NCI-H2029 (cell line): ENCODE data around the gene AHNAK.
"Not testable (repeated sequence)": the region's sequence is repeated elsewhere in the genome, so short reads cannot be mapped to it uniquely, and the experiment has no call there.

ENCODE experiments used
- DNase-seq: peaks from one replicate; lab custom pipeline; 2025; lab: John Stamatoyannopoulos, UW

The AHNAK gene

DNA sequence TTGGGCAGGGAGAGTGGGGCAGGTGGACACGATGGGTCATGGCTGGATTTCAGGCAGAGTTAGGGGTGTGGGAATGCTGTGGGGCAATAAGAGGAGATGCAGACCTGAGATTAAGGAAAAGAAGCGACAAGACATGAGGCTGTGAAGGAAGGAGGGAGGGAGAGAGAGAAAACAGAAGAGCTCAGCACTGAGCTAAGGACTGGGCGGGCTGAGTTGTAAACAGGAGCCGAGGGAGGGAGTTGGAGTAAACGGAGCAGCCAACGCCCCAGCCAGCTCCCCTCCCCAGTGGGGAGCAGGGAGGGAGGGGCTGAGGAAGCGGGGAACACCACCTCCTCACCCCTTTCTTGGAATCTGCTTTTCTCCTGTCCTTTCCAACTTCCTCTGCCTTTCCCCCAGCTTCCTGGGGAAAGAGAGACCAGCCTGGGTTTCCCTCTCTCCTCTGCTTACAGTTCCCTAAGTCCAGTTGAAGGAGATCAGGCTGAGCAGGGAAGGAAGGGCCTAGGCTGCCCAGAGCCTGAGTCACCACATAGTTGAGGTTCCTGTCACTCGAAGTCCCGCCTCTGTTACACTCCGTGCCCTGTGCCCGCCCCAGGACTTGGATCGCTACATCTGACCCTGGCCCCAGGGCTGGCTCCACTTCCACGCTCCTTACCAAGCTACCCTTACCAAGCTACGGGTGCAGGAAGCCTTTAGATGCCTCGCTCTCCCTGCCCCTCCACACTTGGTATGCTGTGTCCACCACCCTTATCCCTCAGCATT, 6.7 kb upstream of the AHNAK start:
- no peak for DNase-seq

DNA sequence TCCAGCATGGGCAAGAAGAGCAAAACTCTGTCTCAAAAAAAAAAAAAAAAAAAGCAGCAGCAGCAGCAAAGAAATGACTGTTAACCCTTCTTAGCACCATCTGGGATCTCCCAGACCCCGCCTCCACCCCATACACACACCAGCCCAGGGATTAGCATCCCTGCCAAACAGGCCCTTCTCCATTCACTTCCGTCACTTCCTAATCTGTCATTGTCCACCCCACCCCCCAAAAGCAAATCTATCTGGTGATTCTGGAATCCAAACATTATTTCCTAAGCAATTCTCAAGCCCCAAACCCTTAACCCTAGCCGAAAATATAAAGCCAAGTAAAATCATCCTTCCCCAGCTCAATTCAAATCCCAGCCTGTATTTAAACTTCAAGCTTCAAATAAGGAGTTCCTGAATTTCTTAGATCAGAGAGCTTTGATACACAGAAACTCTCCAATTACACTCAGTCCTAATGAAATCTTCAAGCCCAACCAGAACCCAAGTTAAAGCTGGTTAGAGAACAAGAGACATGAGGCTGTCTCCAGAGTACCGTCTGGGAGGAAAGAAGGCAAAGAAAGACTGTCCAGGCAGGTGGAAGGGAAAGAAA, 6.0 kb upstream of the AHNAK start:
- DNase-seq, result no peak

DNA sequence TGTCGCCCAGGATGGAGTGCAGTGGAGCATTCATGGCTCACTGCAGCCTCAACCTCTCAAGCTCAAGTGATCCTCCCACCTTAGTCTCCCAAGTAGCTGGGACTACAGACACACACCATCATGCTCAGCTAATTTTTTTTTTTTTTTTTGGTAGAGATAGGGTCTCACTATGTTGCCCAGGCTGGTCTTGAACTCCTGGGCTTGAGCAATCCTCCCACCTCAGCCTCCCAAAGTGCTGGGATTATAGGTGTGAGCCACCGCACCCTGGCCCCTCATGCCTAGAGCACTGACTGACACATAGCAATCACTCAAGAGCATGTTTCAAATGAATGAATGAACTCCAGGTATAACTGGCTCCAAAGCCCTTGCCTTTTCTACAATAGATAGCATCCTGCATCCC, 3.9 kb upstream of the AHNAK start:
- DNase-seq, result not testable (repeated sequence)

DNA sequence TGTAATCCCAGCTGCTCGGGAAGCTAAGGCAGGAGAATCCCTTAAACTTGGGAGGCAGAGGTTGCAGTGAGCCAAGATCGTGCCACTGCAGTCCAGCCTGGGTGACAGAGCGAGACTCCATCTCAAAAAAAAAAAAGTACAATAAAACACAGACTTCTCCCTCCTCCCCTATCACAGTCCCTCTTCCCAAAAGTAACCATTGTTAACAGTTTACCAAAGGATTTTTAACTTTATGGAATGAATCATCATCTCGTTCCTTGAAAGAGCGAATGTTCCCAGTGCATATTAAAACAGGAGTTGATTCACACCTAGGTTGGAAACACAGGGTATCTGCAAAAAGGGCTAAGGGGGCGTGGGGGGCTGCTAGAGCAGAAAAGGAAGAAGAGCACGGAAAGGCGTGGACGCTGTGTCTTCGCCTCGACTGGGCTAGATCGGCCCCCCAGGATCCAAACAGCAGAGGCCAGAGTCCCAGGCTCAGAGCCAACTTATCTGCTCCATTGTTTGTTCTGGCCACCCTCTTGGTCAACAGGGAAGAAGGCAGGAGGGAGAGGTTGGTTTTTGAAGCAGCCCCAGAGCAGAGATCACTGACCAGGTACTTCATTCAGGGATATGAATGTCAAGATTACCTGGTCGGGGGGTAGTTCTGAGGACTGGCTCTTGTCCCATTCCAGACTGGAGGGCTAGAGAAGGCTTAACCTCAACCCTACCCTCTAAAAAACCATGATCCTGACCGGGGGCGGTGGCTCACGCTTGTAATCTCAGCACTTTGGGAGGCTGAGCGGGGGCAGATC, 2.1 kb upstream of the AHNAK start:
- no peak for DNase-seq

DNA sequence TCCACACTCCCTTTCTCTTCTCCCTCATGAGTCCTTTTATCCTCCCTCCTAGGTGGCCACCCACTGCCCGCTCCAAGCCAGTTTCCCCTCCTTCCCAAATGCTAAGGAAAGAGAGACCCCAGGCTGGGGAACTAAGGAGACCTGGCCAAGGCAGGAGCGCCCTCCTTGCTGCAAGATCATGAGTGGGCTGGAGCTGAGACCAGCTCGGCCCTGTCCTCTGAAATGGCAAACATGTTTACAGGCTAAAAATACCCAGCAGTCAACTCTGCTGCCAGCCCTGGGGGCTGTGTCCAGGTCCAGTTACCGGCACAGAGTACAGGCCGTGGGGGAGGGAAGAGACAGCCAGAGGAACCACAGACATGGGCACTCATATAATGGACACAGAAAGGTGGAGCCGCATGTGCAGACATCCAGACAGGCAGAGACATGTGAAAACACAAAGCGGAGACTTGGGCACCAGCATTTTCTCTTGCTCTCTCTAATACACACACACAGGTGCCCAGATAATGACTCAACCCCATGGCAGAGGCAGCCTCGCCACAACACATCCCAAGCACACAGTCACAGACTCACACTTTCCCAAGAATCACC, 1.2 kb upstream of the AHNAK start:
- no peak for DNase-seq

DNA sequence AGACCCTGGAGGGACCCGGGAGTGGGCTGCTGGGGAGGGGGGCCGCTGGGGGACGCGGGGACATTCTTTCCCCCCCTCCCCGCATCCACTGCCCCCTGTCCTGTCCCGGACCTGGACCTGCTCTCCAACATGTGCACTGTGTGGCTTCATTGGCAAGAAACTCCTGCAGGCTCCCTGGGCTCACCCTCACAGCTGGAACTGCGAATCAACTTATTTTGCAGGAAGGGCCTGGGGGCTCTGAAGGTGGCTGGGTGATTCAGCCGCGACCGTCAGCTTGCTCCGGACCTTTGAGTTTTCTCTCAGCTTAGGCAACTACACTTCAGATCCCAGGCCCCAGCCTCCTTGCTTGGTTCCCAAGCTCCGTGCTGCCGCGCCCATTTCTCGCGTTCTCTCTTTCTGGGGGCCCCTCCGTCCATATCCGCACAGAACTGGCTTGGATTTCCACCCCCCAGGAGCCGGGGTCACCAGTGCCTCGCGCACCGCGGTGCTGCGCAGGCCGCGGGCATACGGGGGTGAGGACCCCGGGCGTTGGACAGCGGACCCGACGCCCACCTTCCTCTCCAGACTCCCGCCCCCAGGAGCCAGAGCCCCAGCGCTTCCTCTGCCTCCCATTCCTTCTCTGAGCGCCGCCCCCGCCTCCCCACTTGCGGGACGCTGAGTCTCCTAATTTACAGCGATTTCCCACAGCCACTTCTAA, 471 bp upstream of the AHNAK start:
- DNase-seq, result no peak

DNA sequence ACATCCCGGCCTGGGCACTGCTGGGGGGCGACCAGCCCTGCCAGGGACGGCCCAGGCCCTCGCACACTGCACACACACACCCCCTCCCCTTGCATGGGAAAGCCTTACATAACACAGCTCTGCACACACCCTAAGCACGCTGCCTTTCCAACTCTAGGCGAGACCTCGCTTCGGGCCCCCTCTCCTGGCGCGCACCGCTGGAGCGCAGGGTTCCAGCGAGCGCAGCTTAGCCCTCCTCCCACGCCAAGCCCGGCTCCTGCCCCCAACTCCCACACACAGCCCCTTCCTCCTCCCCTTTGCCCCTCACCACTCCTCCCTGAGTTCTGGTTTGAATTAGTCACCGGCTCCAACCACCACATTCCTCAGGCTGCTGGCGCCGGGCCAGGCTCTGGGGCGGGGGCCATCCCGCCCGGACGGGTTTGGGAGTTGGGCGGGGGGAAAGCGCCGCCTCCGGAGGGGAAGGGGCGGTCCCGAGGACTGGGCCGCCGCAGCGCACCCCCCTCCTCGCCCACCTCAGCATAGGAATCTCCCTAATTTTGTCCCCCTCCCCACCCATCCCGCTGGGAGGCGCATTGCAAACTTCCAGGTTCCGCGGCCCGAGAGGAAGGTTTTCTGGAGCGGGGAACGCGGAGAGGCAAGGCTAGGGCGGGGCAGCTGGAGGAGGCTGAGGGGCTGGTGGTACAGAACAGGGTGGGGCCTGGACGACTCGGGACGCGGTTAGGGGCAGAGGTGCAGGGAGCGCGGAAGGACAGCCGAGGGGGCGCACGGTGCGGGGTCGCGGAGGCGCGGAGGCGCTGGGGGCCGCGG, 966 bp downstream of the AHNAK start:
- DNase-seq, result no peak

DNA sequence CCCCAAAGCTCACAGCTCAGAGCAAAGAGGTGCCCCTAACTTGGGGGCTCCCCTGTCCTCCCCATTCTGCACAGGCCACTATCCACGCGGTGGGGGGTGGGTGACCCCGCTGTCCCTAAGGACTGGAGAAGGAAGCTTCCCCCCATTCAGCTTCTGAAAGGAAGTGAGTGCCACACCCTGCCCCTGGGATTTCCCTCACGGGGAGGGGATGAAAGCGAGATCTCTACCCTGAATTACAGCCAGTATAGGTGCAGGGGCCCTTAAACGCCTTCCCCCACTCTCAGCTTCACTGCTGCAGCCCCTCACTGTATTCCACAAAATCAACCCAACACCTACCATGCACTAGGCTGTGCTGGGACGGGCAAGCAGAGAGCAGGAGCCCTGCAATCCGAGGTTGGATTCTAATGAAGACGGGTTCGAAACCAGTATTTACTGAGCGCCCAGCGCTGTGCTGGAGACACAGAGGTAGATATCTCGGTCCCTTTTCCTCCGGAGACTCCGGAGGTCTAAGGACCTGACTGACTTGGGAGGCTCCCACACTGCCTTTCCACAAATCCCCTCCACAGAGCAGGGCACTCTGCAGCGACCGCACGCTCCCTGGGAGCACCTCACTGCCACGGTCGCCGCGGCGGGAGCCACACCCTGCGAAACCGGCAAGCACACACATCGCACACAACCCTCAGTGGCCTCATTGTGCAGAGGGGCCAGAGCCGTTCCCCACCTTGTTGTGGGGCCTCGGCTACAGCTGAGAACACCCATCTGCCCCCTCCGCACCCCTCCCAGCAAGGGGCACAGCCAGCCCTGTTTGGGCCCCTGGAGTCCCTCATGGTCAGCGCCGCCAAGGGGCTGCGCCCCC, 1.8 kb downstream of the AHNAK start:
- no peak for DNase-seq

DNA sequence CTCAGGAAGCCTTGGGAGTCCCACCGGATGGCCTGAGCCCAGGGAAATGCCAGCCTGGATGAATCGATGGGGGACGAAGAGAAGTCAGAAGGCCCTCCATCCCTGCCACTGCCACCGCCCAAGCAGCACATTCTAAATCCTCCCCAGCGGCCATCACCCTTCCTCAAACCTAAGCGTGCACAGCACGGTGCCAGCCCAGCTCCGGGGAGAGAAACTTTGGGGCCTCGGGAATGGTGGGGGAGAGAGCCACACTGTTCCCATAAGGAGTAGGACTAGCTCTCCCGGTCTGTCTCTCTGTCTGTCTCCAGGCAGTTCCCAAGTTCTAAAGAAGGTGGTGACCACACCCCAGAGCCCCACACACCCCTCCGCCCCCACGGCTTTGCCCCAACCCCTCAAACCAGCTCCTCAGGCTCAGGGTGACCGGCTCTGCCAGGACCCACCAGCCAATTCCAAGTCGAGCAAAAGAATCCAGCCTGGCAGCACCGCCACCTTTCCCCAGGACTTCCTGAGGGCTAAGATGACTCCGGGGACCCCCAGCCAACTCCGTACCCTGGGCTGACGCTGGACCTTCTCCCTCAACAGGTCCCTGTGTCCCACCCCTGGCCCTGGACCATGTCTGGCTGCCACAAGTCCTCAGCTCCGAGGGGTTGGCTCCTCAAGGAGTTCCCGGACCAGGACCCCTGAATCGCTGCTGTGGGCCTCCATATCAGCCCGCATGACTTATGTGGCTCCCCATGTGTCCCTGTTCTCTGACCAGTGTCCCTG, 2.7 kb downstream of the AHNAK start:
- DNase-seq, result no peak

DNA sequence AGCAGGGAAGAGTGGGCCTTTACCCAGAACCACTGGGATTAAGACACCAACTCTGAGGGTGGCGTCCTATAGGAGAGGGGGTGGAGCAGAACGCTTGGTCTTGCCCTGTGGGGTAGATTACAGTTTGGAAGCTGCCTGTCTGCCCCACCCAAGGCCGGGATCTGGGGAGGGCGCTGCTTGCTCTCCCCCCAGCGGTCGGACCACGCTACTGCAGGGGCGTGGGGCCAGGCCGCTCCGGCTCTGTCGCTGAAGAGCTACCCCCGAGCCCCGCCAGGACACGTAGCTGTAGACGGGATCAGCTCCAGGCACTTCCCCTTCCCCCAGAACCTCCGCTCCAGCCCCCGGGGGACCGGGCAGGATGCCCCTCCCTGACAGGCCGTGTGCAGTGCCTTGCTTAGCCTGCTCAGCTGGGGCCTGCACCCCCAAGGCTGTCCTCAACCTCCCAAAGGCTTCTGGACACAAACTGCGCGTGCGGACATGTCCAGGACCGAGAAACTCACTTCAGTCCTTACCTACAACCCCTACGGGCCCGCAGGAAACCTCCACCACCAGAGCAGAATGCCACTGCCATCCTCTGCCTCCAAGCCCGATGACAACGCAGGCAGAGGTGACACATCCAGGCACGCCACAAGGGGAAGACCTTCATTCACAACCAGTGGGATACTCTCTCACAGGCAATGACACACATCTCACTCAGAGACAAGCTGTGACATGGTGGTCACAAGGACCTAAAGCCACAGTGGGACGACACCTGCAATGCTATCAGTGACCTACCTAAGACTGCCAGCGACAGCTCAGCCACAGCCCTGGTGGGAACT, 3.6 kb downstream of the AHNAK start:
- peak; percentile 70 for DNase-seq

DNA sequence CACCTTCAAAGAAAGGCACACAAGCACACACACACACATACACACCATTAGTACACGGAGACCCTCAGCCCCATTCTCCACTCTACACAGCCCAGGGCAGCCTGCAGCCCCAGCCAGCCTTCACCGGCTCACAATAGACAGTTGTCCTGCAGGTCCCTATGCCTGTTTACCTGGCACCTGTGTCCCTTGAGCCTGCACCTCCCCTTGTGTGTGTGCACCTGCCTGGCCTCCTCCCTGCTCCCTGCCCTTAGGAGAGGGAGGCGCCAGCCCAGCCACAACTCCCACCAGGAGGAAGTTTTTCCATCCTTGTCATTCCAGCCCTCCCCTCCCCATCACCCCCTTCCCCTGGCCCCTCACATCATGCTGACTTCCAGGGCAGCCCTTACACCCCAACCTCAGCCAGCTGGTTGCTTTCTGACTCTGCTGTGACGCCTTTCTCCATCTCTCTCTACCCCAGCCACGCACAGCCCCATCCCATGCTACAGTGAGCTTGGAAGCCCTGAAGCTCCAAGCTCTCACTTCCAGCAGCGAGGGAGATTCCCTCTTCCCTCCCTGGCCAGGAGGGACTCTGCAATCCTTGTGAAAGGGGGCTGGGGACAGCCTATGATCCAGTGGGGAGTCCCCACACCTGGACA, 4.4 kb downstream of the AHNAK start:
- peak; percentile 24 for DNase-seq

DNA sequence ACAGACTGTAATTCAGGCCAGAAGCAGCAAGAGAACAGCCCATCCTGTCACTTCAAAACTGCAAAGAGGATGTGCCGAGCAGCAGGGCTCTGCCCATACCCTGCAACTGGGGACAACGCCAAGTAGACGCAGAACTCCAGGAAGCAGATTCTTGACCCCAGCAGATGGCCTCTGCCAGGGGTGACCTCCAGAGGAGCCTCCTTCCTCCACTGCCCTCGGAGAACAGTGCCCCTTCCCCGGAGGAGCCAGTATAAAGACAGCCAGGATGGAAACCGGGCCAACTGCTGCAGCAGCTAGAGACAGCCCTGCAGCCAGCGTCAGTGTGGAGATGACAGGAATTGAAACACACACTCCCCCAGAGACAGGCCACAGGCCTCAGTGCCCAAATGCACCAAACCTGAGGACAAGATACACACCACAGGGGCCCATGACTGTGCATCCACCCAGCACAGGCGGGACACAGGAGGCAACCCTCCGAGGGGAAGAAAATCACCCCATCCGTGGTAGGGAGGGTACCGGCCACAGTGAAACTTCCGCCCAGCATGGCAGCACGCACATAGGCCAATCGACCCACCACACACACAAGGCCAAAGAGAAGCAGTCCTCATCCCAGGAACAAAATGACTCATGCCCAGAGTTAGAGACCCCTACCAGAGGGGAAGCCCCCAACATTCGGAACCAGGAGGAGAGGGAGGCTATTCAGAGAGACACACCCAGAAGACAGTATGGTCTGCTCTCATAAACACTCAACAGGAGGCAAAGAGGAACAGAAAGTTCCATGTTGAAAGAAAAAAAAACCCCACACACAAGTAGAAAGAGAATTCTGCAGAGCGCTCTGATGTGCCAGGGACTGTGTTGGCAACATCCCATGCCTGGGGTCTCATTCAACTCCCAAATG, 5.6 kb downstream of the AHNAK start:
- no peak for DNase-seq

DNA sequence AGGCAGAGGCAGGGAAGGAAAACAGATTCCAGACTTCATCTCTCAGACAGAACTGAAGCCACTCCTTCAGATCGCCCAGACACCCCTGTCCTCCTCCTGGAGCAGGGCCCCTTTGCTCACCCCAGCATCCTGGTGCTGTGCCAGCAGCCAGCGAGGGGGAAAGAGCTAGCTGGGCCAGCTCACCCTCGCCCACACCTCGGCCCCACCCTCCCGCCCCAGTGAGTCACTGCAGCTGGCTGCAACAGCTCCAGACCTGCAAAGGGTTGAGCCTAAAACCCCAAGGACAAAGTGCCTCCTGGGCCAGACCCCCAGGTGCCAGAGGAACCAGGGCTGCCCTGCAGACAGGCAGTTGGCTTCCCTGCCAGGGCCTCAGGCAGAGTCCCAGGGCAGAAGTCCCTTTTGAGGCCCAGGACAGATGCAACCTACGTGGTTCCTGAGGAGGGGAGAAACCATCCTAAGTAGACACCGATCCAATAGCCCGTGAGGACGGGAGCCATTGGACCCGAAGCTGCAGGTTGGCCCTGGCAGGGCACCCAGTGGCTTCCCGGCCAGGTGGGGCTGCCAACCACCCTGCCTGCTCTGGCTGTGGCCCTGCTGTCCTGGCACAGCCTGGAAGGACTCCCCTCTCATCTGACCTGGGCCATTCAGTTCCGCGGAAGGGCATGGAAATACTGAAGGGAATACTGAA, 7.2 kb downstream of the AHNAK start:
- DNase-seq, result peak; percentile 38

DNA sequence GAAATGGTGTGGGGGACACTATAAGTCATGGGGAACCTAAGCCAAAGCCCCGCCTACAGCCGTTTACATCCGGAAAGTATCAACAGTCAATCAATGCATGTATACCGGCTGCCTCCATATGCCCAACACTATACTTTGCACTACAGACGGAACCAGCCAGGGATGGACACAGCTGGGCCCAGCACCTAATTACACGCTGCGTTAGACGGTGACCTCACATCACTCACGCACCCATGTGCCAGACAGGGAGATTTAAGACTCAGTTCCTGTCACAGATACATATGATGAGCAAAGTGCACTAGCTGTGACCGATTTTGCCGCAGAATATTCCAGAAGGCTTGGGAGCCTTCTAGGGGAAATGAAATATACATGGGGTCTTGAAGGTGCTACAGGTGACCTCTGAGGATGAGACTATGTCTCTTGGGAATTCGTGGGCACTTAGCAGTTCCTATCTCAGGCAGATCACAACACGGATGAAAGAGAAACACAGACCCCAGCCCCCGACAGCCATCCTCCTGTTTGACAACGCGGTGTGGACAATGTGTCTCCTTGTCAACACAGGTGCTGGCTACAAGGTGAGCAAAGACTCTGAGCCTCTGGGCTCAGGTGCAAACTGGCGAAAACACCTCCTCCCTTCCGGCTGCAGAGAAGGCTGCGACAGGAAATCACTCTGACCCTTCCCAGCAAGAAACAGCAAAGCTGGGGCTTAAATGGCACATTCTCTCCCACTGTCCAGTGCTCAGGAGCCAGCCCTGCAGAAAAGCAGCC, 8.0 kb downstream of the AHNAK start:
- peak; percentile 71 for DNase-seq

DNA sequence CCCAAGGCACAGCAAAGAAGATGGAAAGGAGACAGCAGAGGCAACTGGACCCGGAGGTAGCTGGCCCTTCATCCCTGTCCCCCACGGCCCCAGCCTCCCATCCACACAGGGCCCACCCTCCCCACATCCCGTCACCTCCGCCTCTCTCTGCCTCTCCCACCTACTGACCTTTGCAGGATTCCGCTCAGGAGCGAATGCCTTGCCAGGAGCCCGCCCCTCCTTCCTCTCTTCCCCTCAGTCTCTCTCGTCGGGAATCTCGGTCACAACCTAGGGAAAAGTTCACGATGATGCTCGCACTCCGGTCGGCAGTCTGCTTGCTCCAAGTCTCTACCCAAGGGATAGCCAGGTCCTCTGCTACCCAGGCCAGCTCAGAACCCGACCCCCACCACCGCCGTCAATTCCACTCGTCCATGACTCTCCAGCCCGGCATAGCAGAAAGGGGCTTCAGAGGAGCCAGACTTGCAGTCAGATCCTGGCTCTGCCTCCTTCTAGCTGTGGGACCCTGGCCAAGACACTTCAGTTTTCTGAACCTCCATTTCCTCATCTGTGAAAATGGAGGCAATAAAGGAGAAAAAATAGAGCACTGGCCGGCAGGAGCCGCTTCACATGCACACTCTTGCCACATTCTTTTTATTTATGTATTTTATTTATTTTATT, 10.2 kb downstream of the AHNAK start:
- DNase-seq, result peak; percentile 34
